ENCODE data around the gene EDN2.

The EDN2 gene

DNA sequence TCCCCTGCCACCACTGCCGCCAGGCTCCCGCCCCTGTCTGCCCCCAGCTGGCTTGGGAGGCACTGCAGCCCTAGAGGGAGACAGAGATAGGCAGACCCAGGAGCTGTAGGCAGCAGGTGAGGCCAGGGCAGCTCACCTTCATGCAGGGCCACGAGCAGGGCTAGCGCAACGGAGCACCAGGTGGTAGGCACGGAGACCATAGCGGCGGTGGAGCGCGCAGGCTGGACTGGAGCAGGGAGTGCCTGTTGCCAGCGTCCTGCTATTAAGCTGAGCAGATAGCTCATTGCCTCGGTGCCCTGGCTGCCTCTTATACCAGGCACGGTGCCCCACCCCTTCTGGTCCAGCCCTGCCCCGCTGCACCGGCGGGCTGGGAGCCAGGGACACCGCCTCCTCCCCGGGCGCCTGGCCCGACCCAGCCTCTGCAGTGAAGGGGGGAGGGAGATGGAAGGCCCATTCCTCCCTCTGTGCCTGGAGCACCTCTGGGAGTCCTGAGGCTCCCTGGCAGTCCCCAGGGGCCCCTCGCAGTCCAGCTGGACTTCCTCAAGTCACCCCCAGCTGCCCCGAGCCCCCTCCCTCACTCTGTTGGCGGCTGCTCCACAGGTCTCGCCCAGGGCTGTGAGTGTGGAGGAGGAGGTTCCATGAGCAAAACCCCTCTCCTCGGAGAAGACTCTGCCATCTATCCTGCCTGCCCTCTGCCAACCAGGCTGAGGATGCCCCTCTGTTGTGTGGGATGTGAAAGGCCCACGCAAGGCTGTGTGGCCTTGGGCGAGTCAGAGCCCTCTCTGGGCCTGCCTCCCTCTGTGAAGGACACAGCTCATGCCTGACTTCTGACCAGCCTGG, at the start of gene EDN2:
Gene EDN2, minus strand, starts transcription at position 282 of the 840 bp plus-strand sequence. Its CDS starts 82 bp downstream, at position 200.
- DNase-seq (ENCODE audit: low read depth in 2 of 2): no peak

DNA sequence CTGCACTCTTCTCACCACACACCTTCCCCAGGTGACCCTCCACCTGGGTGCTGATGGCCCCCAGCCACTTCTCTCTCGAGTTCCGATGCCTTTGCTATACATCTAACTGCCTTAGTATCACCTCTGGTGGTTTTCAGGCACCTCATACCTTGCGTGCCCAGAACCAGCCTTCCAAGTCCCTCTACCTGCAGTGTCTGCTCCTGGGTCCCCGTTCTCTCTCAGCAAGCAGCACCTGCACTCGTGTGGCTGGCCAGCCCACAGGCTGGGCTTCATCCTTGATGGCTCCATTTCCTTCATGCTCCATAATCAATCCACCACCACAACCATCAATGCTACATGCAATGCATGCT, 49.2 kb upstream of the EDN2 start:
- no peak for DNase-seq (ENCODE audit: low read depth in 2 of 2)

DNA sequence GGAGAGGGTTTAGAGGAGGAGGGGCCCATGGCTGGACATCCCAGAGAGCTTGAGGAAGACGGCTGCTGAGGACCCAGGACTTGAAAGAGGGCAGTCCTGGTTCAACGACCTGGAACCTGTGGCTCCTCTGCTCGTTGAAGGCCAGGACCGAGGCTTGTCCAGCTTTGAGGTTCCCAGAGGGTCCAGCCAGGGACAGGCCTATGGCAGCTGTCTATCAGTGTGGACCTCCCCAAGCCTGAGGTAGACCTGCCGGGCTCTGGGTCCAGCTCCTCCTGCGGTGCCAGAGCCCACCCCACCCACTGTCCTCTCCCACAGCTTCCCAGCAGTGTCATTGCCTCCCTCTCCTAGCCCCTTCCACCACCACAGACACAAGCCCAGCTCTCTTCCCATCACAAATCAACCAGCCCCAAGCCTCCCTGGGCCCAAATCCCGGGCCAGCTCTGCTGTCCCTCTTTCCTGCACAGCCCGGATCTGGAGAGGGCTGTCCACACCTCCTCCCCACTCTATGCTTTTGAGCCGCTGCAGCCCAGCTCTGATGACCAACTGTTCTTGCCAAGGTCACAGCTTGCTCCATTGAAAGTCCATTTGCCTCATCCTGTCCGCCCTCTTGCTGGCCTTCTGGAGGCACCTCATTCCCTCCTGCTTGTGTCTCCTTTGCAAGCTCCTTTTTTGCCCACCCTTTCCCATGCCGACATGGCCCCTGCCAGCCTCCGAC, 48.7 kb upstream of the EDN2 start:
- no peak for DNase-seq (ENCODE audit: low read depth in 2 of 2)

DNA sequence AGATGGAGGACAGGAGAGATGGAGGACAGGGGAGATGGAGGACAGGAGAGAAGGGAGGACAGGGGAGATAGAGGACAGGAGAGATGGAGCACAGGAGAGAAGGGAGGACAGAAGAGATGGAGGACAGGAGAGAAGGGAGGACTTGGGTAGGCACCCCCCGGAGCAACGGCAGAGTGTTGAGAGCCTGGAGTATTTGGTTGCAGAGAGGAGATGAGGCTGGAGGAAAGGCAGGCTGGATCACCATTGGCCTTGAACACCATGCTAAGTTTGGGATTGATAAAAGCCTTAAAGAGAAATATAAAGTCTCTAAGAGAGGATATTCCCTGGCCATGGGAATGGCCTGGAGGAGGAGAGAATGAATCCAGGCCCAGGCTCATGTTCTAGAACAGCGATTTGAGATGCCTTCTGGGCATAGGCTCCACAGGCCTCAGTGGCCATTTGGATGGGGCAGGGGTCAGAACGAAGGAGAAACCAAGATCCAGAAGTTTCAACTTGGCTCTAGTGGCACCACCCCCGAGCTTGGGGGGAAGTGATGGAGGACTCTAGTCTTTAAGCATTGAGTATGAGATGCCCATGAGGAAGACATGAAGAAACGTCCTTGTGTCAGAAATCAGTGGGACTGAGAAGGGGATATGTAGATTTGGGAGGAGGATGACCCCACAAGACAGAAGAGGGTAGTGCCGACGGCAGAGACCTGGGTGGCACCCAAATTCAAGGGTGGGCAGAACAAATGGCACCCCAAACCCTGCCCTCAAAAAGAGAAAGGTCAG, 47.9 kb upstream of the EDN2 start:
- no peak for DNase-seq (ENCODE audit: low read depth in 2 of 2)

DNA sequence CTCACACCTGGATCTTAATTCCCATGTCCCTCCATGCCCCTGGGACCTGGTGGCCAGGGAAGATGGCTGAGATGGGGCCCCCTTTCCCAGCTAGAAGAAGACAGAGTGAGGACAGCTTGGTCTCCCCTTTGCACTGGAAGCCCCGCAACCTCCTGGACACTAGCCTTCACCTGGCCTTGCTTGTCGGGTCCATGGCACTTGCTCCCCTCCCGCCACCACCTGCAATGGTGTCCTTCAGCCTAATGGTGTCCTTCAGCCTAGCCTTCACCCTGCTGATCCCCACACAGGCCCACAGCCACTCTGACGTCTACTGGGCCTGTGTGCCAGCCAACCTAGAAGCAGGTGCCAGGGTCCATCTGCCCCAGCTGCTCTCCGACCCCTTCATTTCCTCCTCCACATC, 45.9 kb upstream of the EDN2 start:
- no peak for DNase-seq (ENCODE audit: low read depth in 2 of 2)

DNA sequence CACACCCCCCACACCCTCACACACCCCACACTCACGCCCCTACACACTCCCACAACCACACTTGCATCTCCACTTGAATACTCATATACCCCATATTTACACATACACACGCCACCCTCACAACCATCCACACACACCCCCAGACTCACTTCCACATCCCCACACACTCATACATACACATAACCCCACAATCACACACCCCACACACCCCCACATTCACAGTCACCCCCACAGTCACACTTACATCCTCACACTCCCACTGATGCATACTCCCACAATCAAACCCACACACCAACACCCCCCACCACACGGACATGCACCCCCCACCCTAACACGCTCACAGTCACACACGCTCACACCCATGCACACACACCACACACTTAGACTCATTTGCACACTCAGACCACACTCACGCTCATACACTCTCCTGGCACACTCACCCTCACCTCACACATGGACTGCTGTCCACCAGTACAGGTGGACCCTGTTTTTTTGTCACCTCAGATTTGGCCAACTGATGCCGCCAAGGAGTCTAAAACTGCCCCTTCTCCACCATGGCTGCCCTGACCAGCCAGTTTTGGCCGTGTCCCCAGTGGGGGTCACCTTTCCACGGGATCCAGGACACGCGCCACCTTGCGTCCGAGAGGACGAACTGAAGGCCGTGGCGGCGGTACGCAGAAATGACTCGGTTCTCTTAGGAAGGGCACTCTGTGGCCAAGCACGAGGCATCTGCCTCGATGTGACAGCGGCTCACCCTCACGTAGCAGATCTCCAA, 45.3 kb upstream of the EDN2 start:
- no peak for DNase-seq (ENCODE audit: low read depth in 2 of 2)

DNA sequence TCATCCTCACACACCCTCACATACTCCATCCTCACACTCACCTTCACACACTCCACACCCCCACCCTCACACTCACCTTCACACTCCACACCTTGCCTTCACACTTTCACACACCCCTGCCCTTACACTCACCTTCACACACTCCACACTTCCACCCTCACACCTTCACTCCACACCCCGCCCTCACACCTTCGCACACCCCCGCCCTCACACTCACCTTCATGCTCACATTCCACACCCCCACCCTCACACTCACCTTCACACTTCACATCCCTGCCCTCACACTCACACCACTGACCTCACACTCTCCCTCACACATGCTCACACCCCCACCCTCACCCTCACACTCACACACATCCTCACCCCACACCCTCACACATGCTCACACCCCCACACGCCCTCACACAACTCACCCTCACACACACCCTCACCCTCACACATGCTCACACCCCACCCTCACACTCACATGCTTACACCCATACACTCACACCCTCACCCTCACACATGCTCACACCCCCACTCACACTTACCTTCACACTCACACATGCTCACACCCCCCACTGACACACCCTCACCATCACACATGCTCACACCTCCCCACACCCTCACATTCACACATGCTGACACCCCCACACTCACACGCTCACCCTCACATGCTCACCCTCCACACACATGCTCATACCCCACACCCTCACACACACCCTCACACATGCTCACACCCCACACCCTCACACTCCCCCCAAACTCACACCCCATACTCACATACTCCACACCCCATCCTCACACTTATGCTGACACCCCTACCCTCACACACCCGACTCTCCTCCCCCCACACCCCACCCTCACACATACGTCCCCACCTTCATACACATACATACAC, 44.5 kb upstream of the EDN2 start:
- no peak for DNase-seq (ENCODE audit: low read depth in 2 of 2)

DNA sequence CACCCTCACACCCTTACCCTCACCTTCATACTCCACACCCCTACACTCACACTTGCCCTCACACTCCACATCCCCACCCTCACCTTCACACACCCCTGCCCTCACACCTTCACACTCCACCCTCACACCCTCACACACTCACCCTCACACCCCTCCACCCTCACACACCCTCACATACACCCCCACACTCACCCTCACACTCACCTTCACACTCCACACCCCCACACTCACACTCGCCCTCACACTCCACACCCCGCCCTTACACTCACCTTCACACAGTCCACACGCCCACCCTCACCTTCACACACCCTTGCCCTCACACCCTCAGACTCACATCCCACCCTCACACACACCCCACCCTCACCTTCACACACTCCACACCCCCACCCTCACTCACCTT, 43.6 kb upstream of the EDN2 start:
- DNase-seq (ENCODE audit: low read depth in 2 of 2): no peak

DNA sequence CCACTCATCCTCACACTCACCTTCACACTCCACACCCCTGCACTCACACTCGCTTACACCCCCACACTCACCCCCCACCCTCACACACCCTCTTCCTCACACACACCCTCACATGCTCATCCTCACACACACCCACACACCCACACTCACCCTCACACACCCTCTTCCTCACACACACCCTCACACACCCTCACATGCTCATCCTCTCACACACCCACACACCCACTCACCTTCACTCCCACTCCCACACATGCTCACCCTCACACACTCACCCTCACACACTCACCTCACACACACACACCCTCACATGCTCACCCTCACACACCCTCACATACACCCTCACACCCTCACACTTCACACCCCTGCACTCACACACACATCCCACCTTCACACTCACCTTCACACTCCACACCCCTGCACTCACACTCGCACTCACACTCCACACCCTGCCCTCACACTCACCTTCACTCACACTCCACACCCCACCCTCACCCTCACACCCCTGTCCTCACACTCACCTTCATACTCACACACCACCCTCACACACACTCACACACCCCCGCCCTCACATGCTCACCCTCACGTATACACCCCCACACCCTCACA, 42.6 kb upstream of the EDN2 start:
- no peak for DNase-seq (ENCODE audit: low read depth in 2 of 2)

DNA sequence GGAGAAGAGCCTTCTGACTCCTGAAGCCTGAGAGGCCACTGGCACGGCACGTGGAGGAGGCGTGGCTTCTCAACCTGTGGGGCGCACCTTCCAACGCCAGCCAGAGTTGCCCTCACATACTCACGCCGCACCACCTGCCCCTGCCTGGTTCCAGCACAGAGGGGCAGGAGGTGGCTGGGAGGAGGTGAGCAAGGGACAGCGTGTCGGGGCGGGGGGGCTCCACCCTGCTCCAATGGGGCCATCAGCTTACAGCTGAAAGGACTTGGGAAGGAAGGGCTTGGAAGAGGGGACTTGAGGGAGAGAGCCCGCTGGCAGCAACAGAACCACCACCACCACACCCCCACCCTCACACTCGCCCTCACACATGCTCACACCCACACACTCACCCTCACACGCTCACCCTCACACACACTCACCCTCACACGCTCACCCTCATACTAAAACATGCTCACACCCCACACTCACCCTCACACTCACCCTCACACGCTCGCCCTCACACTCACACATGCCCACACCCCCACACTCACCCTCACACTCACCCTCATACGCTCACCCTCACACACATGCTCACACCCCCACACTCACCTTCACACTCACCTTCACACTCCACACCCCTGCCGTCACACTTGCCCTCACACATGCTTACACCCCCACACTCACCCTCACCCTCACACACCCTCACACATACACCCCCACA, 41.6 kb upstream of the EDN2 start:
- no peak for DNase-seq (ENCODE audit: low read depth in 2 of 2)

DNA sequence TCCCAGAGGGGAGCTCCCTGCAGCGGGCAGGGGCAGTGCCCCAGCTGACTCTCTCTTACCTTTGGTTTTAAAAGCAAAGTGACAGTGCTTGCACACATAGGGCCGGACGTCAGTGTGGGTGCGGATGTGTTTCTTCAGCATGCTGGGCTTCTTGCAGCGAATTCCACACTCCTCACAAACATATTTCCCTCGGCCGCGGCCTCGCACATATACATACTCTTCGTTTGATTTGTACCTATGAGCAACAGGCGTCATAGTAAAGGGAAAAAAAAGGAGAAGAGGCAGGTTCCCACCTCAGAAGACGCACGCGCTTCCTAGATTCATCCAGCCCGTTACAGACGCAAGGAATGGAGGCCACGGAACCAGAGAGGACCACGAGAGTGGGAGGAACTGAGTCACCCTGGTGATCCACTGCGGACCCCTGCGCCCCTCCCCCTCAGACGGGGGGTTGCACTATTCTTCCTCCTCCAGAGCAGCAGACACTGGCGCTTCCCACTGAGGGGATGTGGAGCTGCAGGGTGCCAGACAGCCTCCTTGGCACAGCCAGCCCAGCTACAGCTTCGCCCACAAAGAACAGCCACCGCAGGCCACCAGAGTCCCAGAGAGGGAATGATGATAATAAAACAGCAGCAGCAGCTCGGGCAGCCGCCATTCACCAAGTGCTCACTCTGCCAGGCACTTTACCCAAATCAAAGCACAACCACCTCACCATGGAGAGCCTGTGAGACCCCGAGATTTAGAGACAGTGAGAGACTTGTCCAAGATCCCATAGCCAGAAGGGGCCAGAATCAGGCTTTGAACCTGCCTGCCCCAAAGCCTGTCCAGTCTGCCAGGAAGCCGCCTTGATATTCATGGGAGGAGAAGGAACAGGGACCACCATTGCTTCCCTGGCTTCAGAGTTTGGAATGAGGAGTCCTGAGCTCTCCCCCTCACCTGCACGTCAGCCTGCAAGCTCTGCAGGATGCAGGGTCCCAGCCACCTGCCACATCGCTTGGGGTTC, 40.5 kb upstream of the EDN2 start:
- no peak for DNase-seq (ENCODE audit: low read depth in 2 of 2)

DNA sequence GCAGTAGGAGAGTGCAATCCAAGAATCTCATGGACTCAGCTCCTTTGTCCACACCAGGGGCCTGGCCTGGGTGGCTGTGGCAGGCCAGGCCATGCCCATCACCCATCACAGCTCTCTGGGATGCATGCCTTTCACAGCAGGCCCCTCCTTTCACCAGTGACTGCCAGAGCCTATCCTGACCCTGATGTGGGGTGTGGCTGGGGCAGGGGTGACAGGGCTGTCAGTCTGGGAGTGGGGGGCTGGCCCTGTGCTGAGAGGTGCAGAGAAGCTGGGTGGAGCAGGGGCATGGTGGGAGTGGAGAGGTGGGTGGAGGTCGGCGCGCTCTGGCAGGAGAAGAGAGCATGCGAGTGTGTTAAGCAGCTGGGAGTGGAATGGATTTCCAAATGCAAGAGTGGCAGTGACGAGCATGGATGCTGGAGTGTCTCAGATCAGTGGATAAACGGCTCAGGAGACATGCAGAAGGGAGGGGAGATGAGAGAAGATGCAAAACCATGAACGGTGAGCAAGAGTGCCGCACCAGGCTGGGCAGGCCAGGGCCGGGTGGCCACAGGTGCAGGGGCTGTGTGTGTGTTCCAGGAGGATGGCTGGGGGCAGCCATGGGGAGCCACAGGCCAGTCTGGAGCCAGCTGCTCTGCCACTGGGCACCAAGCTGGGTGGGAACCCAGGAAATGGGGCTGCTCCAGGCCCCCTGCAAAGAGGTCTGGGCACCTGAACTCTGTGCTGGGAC, 39.6 kb upstream of the EDN2 start:
- no peak for DNase-seq (ENCODE audit: low read depth in 2 of 2)

DNA sequence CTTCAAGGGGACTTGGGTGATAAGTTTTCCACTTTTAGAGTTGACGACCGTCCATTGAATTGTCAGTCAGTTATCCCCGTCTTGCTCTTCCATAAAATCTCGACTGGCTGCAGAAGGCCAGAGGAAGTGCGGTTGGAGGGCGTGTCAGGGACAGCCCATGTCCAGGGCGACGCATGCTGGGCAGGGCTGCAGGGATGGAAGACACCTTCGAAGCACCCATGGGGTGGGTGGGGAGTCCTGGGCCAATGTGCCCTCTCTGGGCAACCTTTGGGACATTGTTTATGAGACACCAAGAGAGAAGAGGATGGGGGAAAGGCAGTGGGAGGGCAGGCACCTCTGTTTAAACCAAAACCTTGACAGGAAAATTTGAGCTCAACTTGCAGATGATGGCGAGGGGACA, 38.6 kb upstream of the EDN2 start:
- DNase-seq (ENCODE audit: low read depth in 2 of 2): no peak

DNA sequence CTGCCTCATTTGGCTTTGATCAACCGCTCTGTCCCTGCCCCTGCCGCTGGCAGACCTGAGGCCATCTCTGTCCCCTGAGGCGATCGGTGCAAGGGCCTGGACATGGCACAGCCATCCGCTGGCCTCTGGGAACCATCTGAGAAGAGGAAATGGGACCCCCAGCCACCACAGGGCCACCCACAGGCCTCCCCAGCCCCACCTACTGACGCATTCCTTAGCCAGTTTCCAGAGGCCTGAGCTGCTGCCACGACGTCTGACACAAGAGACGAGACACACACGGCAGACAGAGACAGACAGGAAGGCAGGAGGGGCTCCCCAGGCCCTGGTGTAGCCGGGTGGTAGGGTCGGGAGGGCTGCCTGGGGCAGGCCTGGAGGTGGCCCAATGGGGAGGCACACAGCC, 37.3 kb upstream of the EDN2 start:
- no peak for DNase-seq (ENCODE audit: low read depth in 2 of 2)

DNA sequence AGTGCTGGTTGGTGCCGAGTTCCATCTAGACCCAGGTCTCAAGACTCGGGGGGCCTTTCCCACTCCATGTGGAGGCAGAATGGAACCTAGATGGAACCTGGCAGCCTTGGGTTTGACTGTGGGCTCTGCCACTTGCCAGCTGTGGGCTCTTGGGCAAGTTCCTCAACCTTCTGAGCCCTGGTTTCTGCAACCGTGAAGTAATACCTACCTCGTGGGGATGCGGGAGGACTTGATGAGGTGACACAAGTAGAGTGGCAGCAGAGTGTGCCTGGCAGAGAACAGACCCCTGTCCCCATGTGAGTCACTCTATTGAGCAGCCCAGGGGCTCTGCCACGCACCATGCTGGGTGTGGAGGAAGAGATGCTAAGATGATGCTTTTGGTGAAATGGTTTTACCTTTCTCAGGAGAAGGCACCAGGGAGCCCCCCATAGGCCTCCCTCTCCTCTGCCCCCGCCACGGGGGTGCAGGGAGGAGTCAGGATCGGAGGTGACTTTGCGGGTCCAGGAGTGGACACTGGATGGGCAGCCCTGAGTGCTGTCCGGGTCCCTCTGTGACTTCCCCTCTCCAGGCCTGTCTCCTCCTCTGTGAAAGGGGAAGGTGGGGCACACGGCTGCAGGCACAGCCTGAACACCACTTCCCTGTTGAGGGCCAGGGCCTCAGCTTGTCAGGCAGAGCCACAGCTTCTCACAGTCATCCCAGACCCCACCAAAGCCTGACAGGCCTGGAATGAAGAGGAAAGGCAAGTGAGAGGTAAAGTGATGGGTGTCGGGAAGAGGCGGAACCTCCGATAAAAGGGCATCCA, 36.7 kb upstream of the EDN2 start:
- DNase-seq (ENCODE audit: low read depth in 2 of 2): no peak

DNA sequence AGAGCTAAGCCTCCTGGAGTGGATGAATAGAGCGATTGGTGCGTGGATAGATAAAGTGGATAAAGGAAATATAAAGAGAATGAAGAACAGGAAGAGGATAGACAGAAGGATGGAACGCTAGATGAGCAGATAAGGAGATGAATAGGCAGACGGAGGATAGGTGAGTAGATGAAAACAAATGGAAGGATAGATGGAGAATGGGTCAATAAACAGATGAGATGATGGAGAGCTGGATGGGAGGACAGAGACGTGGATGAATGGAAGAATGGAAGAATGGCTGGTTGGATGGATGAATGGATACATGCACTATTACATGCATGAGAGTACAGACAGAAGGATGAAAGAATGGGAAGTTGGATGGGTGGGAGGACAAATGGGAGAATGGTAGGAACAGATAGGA, 35.2 kb upstream of the EDN2 start:
- no peak for DNase-seq (ENCODE audit: low read depth in 2 of 2)

DNA sequence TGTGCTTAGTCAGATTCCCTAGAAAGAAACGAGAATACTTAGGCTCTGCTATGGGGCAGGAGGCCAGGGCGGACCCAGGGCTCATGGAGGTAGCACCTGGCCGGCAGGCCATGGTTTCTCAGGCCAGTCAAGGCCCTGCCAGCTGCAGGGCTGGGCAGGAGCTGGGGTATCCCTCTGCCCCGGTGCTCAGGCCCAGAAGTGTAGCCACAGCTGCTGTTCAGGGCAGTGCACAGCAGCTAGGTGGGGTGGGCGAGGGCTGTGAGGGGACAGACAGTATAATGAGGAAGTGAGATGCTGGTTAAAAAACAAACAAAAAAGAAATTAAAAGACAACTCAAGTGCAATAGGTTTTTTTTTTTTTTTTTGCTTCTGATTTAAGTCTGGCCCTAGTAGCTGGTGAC, 34.0 kb upstream of the EDN2 start:
- no peak for DNase-seq (ENCODE audit: low read depth in 2 of 2)
